M059J (cell line): ENCODE results near the gene ARPP21. TPM values are rescaled to one million over a fixed set of nuclear protein-coding genes. Genes with fewer than 3 reads are reported as not detected.
"Not testable (repeated sequence)": the region's sequence is repeated elsewhere in the genome, so short reads cannot be mapped to it uniquely, and the experiment has no call there.

ENCODE experiments used
- DNase-seq: peaks from one replicate; pipeline ENCODE4 v3.0.0-alpha.2; 2012; ENCODE audit warnings: low read depth
- total RNA-seq: library from RNA; depleted of rRNA; stranded (reverse); fragments of >200 nt; shearing (Covaris generic); gene quantifications from 2 replicates; pipeline ENCODE4 v1.2.3, GENCODE V29; 2014; rRNA removed

Gene ARPP21
- not detected in 2 replicates for total RNA-seq

DNA sequence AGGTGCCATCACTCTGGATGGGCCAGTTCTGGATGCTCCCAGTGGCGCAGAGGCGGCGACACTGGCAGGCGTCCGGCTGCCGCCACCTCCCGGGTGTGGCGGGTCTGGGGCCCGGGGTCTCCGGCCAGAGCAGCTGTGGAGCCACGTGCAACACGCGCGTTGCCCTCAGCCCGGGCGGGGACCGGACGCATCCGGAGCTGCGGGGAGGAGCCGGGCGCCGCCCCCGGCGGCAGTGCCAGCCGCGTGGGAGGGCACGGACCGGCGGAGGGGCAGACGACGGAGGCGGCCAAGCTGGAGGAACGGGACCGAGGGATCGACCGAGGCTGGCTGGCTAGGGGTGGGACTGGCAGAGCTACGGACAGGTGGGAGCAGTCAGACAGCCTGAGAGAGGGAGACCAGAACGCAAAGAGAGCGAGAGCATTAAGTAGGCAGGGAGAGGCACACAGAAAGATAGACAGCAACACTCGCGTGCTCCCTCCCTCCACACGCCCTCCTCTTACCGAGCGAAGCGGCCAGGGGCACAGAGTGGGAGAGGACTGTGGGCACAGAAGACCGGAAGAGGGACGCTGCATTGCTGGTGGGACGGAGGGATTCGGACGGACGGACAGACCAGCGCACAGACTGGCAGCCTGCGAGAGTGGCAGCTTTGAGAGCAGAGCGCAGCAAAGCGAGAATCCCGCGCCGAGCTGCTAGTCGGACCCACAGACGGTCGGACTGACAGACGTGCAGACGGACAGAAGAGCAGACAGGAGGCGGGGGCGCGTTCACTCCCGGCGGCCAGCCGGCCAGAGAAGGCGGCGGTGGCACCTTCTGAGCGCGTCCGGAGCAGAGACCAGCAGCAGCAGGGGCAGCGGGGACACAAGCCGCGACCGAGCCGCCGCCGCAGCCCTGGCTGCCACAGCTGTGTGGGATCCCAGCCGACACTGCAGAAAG lies at the start of gene ARPP21:
ARPP21 (plus strand) TSS at position 272 of the 933 bp plus-strand sequence. CDS start 42,227 bp downstream, outside the sequence.
- DNase-seq = no peak

DNA sequence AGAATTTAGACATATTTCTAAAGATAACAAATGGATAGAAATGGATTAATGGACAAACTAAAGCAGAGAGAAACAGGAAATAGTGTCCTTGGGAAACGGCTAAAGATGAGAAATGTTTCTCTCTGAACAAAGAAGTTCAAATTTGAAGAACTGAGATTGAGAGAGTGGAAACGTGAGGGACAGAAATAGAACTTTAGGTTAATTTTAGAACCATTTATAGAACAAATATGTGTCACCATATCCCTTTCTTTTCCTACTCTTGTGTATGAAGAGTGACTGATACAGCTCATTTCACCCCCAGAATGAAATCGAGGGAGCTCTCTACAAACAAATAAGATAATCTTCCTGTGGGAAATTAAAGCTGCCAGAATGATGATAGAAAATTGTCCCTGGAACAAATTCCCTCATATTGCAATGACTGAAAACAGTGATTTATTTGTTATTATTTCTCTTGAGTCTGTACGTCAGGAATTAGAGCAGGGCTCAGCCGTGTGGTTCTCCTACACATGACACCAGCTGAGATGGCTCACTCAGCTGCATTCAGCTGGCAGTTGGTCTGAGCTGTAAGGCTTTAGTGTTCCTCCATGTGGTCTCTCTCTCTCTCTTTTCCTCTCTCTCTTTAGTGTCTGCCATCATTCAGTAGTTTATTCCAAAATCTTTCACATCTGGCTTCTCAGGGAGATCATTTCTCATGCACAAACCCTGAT lies 46.6 kb upstream of the ARPP21 start:
- no peak for DNase-seq

DNA sequence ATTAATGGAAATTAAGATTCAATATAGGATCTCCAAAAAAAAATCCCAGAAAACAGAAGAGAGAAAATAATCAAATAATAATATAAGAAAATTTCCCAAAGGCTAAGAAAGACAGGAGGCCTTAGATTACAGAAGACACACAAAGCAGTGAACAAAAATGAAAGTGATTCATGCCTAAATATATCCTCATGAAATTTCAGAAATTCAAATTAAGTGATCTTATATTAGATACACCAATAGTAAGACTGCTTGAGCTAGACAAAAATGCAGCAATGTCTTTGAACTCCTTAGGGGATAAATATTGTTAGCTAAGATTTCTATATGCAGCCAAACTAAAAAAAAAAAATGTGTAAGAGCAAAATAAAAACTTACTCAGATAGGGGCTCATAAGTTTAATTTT lies 44.6 kb upstream of the ARPP21 start:
- no peak for DNase-seq

DNA sequence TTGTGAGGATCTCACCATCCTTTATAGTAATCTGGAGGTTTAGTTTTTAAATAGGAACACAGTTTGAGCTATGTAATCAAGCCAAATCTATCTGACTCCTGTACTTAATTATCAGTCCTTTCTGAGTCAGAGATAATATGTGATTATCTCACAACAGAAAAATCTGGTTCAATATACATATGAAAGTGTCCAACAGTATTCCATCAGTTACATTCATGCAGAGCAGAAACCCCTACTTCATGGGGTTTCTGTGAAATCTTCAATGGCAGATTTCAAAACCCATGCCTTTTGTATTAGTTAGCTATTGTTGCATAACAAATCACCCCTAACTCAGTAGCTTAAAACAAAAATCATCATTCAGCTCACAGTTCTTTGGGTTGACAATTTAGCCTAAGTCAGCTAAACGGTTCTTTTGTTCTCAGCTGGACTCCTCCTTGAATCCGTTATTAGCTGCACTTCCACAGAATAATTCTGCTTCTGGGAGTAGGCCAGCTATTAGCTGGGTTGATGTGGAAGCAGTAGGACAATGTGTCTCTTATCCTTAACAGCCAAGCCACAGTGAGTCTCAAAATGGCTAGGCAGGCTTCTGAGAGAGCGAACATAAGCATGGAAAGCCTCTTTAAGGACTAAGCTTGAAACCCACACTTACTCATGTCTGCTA lies 42.9 kb upstream of the ARPP21 start:
- no peak for DNase-seq

DNA sequence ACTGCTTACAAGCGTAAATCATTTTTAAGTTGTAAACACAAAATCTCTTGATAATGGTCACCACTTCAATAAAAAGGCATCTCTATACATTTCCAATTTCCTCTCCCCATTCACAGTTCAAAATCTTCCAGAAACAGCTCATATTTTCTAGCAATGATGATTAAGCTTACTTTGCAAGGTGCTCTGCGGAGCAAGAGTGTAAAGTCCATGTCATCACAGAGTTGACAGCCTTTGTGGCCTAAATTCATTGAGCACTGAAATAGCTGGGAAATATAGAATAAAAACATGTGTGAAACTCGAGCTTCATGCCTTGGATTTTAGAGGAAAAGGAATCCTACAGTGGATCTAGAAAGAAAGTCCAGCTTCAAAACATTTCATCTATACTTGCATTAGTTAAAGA lies 41.8 kb upstream of the ARPP21 start:
- DNase-seq = no peak

DNA sequence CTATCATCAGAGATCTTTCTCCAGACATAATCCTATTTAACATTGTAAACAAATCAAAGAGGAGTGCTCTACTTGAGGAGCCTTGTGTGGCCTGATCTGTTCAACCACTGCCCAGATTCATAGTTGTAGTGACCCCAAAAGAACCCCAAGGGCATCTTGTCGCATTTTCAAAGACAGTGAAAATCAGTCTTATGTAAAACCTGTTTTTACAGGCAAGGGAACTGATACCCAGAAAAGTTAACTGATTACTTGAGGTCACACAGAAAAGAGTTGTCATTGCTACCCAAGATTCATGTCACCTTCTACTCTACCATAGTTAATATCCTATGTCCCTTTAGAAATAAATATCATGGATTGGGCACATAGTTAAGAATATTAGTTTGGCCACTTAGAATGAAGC lies 40.5 kb upstream of the ARPP21 start:
- DNase-seq = no peak

DNA sequence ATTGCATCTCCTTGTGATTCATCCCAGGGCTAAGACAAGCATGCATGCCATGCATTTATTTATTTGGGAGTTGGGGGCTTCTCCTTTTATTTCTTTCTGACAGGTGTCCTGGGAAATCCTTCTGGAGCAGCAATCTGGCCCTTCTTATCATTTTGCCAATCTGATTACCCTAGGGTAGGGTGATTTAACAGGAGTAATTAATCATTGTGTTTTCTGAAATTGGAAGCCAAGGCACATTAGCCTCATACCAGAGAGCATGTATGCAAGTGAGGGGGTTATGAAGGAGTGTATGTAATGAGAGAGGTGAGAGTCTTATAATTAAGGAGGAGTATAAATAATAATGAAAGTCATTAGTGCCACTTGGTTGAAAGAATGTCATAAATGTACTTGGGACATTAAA lies 37.4 kb upstream of the ARPP21 start:
- DNase-seq = no peak

DNA sequence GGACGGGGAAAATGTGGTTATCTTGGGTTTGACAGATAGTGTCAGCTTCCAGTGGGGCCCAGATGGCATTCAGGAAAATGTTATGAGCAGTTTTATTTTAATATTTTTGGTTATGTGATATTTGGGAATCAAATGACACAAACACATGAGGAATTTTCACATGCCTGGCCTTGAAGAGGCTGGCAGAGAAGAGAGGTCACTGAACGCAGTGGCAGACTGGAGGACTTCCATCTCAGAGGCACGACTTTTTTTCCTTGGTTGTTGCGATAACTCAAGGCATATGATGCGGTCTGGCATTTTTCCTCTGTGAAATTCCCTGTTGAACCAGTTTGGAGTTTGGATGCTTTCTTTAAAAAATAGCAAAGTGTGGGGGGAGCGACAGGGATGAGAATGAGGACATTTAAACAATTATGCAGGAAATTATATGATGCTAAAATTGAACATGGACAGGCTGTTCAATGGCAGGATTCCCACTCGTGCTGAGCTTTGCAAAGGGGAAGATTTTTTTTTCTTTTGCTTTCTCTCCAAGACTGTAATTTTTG lies 36.9 kb upstream of the ARPP21 start:
- DNase-seq = no peak

DNA sequence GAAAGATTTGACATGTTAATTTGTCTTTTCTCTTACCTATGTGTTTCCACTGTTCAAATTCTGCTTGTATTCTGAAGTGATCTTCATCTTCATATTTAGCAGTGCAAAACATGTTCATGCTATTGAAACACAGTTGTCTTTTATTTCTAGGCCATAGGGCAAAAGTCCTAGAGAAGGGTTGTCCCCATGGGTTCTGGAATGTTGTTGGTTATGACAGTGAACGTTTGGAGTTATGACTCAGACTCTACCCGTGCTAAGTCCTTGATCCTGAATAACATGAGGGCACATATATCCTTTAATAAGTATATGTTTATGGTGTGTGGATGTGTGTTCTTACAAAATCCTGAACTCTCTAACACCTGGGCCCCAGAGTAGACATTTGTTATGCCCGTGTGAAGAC lies 23.0 kb upstream of the ARPP21 start:
- no peak for DNase-seq

DNA sequence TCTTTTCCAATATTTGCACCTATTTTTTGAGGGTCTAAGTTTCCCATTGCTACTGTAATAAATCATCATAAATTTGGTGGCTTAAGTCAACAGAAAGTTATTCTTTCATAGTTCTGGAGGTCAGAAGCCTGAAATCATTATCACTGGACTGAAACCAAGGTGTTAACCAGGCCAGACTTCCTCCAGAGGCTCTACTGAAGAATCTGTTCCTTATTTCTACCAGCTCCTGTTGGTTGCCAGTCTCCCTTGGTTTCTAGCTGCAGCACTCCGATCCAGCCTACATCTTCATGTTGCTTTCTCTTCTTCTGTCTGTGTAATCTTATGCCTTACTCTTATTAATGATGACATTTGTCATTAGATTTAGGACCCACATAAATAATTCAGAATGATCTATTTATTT lies 22.0 kb upstream of the ARPP21 start:
- DNase-seq = no peak

DNA sequence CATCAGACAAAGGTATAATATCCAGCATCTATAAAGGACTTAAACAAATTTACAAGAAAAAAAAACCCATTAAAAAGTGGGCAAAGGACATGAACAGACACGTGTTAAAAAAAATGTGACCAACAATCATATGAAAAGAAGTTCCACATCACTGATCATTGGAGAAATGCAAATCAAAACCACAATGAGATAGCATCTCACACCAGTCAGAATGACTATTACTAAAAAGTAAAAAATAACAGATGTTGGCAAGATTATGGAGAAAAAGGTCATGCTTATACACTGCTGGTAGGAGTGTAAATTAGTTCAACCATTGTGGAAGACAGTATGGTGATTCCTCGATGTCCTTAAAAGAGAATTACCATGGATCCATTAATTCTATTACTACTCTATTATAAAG lies 19.1 kb upstream of the ARPP21 start:
- DNase-seq = not testable (repeated sequence)

DNA sequence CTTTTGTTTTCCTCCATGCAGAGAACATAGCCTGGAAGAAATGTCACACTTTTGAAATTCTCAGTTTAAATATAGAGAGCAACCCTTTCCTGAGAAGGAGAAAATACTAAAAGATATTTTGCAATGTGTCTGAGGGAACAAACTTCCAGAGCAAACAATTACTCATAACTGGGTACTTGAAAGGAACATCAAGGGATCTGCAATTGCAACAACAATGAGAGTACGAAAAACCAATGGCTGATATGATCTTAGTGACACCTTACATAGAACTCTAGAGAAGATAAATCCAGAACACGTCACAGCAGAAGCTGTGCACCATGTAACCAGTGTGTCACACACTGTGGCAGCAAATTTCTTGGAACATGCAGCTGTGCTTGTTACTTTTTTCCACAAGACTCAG lies 14.6 kb upstream of the ARPP21 start:
- no peak for DNase-seq

DNA sequence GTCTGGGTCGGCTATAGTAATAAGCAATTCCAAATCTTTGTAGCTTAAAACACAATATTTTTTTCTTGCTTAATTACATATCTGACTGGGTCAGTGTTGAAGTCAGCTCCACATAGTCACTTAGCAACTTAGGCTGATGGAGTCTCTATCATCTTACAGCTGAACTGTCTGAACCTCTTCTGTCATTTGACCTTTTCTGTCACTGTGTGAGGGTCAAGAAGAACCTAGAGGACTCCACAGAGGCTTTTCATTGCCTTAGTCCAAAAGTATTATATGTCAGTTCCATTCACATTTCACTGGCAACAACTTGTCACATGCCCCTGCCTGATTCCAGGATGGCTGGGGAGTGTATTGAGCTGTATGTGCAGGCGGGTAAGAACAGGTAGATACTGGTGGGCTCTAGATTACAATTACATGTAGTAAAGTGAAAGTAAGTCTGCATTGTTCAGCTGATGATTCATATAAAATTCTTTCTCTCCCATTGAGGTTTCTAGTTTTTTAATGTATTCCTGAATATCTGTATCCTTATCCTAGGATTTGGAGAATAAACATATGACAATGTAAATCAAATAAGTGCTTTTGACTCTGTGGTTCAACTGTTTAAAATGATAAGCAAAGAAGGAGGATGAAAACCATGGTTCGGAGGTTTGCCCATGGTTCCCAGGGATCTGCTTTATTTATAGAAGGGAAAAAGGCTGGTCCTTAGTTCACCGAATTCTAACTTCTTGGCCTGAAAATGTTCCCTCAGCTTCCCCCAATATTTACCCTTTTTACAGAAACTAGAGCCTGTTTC lies 5.8 kb upstream of the ARPP21 start:
- no peak for DNase-seq

DNA sequence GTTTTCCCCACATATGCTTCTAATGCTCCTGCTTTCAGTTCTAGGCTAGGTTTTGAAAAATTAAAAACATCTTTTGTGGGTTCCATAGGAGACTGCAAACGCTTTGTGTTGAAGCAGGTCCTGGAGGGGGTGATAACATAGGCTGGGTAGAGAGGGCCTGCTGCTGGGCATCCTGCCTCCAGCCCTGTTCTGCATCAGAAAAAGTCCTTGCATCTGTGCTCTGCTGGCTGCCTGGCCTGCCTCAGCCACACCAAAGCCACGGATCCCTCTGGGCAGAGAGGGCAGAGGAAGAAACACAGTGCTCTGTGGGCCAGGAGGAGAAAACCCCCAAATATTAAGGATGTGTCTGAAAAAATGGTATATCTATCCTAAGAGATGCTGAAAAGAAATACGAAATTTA lies 3.9 kb upstream of the ARPP21 start:
- no peak for DNase-seq

DNA sequence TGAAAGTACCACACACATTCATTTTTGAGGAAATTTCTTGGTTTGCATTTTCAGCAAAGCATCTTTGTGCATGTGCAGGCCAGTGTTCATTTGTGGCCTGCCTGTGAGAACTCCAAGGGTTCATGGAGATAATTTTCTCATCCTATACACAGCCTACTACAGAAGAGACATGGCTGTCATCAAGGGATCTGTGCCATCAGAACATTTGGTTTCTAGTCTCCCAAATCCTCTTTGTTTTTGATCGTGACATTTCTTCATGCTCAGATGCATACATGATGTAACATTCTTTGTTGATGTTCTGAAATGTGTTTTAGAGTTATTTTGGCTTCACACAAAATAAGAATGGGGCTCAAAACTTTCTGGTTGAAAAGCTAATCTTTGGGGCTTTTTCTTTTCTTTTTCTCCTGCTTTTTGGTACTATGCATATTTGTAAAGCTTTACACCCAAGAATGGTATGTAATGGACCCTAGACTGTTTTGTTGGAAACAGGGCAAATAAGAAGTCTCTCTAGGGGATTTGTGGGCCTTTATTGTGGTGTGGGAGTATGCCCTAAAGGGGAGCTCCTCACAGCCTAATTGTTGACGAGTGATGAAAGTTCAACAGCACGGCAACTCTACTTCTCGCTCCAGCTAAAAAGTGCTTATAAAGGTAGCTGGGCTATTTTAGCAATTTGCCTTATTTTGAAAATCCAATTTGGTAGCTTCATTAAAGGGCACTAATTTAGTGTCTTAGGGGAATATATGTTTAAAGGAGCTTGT lies 3.2 kb upstream of the ARPP21 start:
- DNase-seq = no peak

DNA sequence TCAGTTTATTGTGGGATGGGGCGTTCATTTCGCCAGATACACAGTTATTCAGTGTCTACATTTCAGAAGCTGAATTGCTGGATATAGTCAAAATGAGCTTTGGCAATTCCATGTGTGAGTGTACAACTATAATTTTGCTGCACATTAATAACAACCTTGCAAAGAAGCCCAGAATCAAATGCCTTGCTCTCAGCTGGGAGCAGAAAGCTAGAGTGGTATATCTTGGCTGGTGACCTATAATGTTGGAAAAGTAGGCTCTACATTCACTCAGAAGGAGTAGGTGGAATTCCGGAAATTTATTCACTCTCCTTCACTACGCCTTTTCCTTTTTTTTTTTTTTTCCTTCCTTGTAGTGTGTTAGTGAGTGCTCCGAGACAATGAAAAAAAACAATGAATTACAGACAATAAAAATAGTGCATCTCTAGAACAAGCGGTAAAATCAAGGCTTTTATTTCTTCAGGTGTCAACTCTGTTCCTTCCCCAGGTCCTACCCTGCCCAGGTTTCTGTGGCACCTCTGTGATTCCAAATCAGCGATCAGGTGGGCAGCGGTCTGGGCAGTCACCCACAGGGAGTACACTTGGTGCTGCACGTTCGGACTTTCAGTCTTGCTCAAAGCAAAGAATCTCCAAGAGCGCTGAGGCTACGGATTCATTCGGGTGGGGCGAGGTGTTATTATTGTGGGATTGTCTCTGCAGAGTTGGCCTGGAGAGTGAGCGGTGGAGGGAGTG lies 910 bp upstream of the ARPP21 start:
- no peak for DNase-seq

DNA sequence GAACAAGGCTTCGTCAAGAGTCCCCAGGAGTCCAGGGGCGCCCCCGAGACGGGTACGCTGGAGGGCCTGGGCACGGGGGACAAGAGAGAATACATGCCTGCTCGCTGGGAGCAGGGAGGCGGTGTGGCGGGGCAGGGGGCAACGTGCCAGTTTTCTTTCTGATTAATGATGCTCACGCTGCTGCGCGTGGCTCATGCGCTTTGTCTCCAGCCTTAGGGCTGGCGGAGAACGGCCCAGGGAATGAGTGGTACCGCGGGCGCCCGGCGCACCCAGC lies 408 bp upstream of the ARPP21 start:
- no peak for DNase-seq

DNA sequence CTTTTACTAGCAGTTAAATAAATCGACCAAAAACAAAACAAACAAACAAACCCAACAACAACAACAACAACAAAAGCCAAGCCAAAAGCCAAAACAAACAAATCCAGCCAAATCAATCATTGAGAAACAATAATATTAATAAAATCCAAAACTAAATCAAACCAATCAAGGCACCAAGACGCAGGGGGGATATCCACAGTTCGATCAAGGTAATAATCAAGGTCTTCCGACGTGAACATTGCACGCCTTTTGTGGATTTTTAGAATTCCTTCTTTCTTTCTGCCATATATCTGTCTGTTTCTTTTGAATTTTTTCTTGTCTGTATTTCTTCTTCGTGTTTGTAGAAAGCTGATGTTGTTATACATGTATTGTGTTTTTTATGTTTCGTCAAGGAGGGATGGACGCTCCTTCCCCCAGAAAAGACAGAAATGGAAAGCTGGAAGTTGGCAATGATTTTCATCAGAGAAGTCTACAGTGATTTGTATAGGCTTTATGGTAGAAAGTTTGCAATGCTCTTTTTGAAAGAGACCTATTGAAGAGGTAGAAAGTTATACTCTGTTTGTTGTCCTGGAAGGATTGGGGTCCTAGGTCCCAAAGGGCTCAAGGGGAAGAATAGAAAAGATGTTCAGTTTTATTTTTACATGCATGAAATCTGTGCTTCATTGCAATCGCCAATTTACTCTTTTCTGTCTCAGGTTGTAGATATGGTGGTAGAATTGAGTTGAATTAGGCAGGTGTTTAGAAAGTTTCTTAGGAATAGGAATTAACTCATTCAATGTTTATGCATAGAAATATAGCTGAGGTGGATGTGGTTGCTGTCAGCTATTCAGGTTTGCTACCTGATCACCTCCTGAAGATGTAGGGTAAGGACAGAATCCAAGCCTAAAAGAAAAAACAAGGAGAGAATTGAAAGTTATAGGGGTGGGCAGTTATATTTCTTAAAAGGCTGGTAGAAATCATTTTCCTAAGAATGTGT lies 1.2 kb downstream of the ARPP21 start:
- no peak for DNase-seq

DNA sequence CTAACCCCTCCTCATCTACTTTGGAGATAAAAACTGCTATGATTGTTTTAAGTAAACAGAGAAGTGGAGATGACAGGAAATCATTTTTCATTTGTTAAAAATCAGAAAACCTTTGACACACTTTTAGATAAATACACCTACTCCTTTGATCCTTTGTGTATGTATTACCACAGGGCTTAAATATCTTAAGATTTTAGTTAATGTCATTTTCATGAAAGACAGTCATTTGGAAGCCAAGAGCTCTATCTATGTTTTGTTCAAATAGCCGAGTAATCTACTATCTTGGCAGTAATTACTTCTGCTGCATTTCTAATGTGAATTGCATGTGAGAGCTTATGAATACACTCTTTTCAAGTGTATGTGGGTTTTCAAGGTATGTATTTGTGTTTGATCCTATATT lies 2.0 kb downstream of the ARPP21 start:
- no peak for DNase-seq
